HepG2 (cell line): ENCODE measurements around the gene ABCB6. TPM values are rescaled to one million over a fixed set of nuclear protein-coding genes. Genes with fewer than 3 reads are reported as not detected.
A peak's percentile ranks its signal among the peaks of the same experiment; 100 is the strongest.

Experiments used
- CCDC6 ChIP-seq: sonication (generic); formaldehyde crosslinking; IDR thresholded peaks from 2 replicates; pipeline ENCODE4 v1.8.1; 2022; ENCODE audit warnings: mild to moderate bottlenecking, missing genetic modification reagents, moderate library complexity
- ETV6 ChIP-seq: sonication (generic); formaldehyde crosslinking; conservative IDR thresholded peaks from 2 replicates; pipeline ENCODE4 v1.4.0; 2020; ENCODE audit warnings: missing genetic modification reagents
- HNRNPH1 ChIP-seq: fragments of 200-400 bp; formaldehyde crosslinking; optimal IDR thresholded peaks from 2 replicates; pipeline ENCODE3; 2017; ENCODE audit warnings: mild to moderate bottlenecking, low read depth, low read length
- KMT2A ChIP-seq: sonication (generic); formaldehyde crosslinking; IDR thresholded peaks from 2 replicates; pipeline ENCODE4 v1.4.0; 2020; ENCODE audit warnings: missing genetic modification reagents
- MIER3 ChIP-seq: IDR thresholded peaks from 2 replicates; pipeline ENCODE4 v1.6.1; 2016; ENCODE audit warnings: missing compliant biosample characterization, borderline replicate concordance
- MTA3 ChIP-seq: sonication (generic); formaldehyde crosslinking; IDR thresholded peaks from 2 replicates; pipeline ENCODE4 v1.4.0; 2020; ENCODE audit warnings: missing genetic modification reagents
- PAX8 ChIP-seq: sonication (generic); formaldehyde crosslinking; IDR thresholded peaks from 2 replicates; pipeline ENCODE4 v1.8.0; 2022; ENCODE audit warnings: mild to moderate bottlenecking, missing genetic modification reagents, borderline replicate concordance
- RARG ChIP-seq: sonication (generic); formaldehyde crosslinking; IDR thresholded peaks from 2 replicates; pipeline ENCODE4 v1.4.0; 2020; ENCODE audit warnings: low read depth, mild to moderate bottlenecking, missing genetic modification reagents
- SMAD1 ChIP-seq: sonication (generic); formaldehyde crosslinking; IDR thresholded peaks from 2 replicates; pipeline ENCODE4 v1.4.0; 2020; ENCODE audit warnings: missing genetic modification reagents, low read depth, mild to moderate bottlenecking, borderline replicate concordance
- STAG1 ChIP-seq: sonication (generic); formaldehyde crosslinking; IDR thresholded peaks from 2 replicates; pipeline ENCODE4 v1.4.0; 2020; ENCODE audit warnings: missing genetic modification reagents
- ZBTB1 ChIP-seq: sonication (generic); formaldehyde crosslinking; IDR thresholded peaks from 2 replicates; pipeline ENCODE4 v1.4.0; 2020; ENCODE audit warnings: missing genetic modification reagents, borderline replicate concordance
- ZNF530 ChIP-seq: sonication (generic); formaldehyde crosslinking; IDR thresholded peaks from 2 replicates; pipeline ENCODE4 v1.5.0; 2020; ENCODE audit warnings: low read depth, mild to moderate bottlenecking, missing genetic modification reagents
- ZNF703 ChIP-seq: sonication (generic); formaldehyde crosslinking; IDR thresholded peaks from 2 replicates; pipeline ENCODE4 v1.5.1; 2020; ENCODE audit warnings: missing genetic modification reagents, mild to moderate bottlenecking, moderate library complexity, borderline replicate concordance
- ZNF720 ChIP-seq: sonication (generic); formaldehyde crosslinking; IDR thresholded peaks from 2 replicates; pipeline ENCODE4 v1.4.0; 2020; ENCODE audit warnings: missing genetic modification reagents
- ZNF737 ChIP-seq: sonication (generic); formaldehyde crosslinking; IDR thresholded peaks from 2 replicates; pipeline ENCODE4 v1.5.0; 2020; ENCODE audit warnings: missing genetic modification reagents, mild to moderate bottlenecking, borderline replicate concordance
- ZNF75D ChIP-seq: sonication (generic); formaldehyde crosslinking; IDR thresholded peaks from 2 replicates; pipeline ENCODE4 v1.8.1; 2023; ENCODE audit warnings: missing genetic modification reagents, mild to moderate bottlenecking, borderline replicate concordance
- ZNF780A ChIP-seq: sonication (generic); formaldehyde crosslinking; IDR thresholded peaks from 2 replicates; pipeline ENCODE4 v1.8.0; 2022; ENCODE audit warnings: mild to moderate bottlenecking, missing genetic modification reagents, moderate library complexity
- ZNF792 ChIP-seq: IDR thresholded peaks from 2 replicates; pipeline ENCODE4 v1.6.1; 2016
- polyA plus RNA-seq, 8 experiments: library from polyadenylated mRNA; depleted of rRNA in 3 of 8; stranded (reverse) in 7 of 8; unstranded in 1 of 8; fragments of >200 nt; fragmentation: Illumina TruSeq in 4 of 8; extraction: Trizol in 4 of 8; gene quantifications; 2 replicates each; pipeline versions ENCODE4 v1.2.1 to v1.2.3, GENCODE V29; 2011 to 2016; ENCODE audit warnings: low read depth in 4 of 8, missing spikeins in 1 of 8, mixed read lengths in 1 of 8; ENCODE audit not compliant: insufficient read depth in 1 of 8
- total RNA-seq, 5 experiments: library from RNA; depleted of rRNA; stranded (reverse); fragments of >200 nt; fragmentation: Illumina TruSeq; extraction: Trizol; gene quantifications; 2 replicates each; pipeline ENCODE4 v1.2.3, GENCODE V29; 2016; ENCODE audit warnings: low read depth in 1 of 5
- TF ChIP-seq, protein P1 (sequence below): sonication (generic); formaldehyde crosslinking; IDR thresholded peaks from 2 replicates; pipeline ENCODE4 v1.4.0; 2020; ENCODE audit warnings: missing genetic modification reagents
- TF ChIP-seq, protein P2 (sequence below): sonication (generic); formaldehyde crosslinking; IDR thresholded peaks from 2 replicates; pipeline ENCODE4 v1.5.0; 2020; ENCODE audit warnings: mild to moderate bottlenecking, low read depth, missing genetic modification reagents, borderline replicate concordance
- TF ChIP-seq, protein P3 (sequence below): conservative IDR thresholded peaks from 2 replicates; pipeline ENCODE4 v1.6.1; 2018; ENCODE audit warnings: missing genetic modification reagents
- TF ChIP-seq, protein P4 (sequence below): sonication (generic); formaldehyde crosslinking; IDR thresholded peaks from 2 replicates; pipeline ENCODE4 v1.5.0; 2020; ENCODE audit warnings: mild to moderate bottlenecking, missing genetic modification reagents
- TF ChIP-seq, protein P5 (sequence below): sonication (generic); formaldehyde crosslinking; IDR thresholded peaks from 2 replicates; pipeline ENCODE4 v1.4.0; 2020; ENCODE audit warnings: missing genetic modification reagents

The ABCB6 gene
- total and polyA plus RNA-seq, 2 of the 13 experiments (the other 11 are each of a cell fraction or from before 2014, with no cell fraction given) = 91.1 to 137 TPM

DNA sequence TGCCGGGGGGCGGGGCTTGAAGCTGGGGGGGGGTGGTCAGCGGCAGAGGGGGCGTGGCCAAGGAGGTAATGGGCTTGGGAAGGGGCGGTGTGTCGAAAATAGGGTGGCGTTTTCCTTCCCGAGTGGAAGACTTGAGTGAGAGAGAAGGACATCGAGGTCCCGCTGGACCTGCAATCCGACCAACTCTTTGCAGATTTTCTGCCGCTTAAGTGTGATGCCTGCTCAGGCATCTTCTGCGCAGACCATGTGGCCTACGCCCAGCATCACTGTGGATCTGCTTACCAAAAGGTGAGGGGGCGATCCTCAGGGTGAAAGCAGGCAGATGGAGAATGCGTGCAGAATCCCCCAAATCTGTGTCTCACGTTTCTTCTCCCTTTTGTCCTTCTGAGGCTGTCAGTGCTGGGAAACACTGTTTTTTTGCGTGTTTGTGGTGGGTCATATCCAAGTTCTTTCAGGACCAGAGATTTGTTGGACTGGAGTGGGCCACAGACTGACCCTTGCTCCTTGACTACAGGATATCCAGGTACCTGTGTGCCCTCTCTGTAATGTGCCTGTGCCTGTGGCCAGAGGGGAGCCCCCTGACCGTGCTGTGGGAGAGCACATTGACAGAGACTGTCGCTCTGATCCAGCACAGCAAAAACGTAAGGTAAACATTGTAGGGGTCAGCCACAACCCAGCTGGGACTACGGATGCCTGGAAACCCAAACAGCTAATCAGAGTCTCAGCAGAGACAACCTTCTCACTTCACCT lies 11.4 kb downstream of the ABCB6 start (continued):
- no peak for TF ChIP-seq ZNF780A (CRISPR knock-in tag)
- TF ChIP-seq SMAD1 = no peak
- TF ChIP-seq, protein P1, sequence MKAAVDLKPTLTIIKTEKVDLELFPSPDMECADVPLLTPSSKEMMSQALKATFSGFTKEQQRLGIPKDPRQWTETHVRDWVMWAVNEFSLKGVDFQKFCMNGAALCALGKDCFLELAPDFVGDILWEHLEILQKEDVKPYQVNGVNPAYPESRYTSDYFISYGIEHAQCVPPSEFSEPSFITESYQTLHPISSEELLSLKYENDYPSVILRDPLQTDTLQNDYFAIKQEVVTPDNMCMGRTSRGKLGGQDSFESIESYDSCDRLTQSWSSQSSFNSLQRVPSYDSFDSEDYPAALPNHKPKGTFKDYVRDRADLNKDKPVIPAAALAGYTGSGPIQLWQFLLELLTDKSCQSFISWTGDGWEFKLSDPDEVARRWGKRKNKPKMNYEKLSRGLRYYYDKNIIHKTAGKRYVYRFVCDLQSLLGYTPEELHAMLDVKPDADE (CRISPR knock-in tag) = no peak
- TF ChIP-seq ZNF703 (CRISPR knock-in tag) = no peak
- TF ChIP-seq STAG1 (CRISPR knock-in tag) = no peak
- TF ChIP-seq ETV6 (CRISPR knock-in tag) = no peak
- TF ChIP-seq RARG (CRISPR knock-in tag) = no peak
- TF ChIP-seq MTA3 (CRISPR knock-in tag) = no peak
- TF ChIP-seq MIER3 = no peak; the same call in 1 of the 2 replicates
- no peak for TF ChIP-seq ZNF737 (CRISPR knock-in tag)
- TF ChIP-seq KMT2A (CRISPR knock-in tag) = no peak
- no peak for TF ChIP-seq ZNF75D (CRISPR knock-in tag)
- no peak for TF ChIP-seq PAX8 (CRISPR knock-in tag)
- TF ChIP-seq, protein P2, sequence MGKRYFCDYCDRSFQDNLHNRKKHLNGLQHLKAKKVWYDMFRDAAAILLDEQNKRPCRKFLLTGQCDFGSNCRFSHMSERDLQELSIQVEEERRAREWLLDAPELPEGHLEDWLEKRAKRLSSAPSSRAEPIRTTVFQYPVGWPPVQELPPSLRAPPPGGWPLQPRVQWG (CRISPR knock-in tag) = no peak
- TF ChIP-seq, protein P3, sequence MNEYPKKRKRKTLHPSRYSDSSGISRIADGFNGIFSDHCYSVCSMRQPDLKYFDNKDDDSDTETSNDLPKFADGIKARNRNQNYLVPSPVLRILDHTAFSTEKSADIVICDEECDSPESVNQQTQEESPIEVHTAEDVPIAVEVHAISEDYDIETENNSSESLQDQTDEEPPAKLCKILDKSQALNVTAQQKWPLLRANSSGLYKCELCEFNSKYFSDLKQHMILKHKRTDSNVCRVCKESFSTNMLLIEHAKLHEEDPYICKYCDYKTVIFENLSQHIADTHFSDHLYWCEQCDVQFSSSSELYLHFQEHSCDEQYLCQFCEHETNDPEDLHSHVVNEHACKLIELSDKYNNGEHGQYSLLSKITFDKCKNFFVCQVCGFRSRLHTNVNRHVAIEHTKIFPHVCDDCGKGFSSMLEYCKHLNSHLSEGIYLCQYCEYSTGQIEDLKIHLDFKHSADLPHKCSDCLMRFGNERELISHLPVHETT (CRISPR knock-in tag) = peak; percentile 46; the same call in 1 of the 2 replicates
- TF ChIP-seq ZBTB1 = 0 out of 2 replicates have a peak, but pooled peaks have one; percentile 74
- TF ChIP-seq CCDC6 = no peak
- no peak for TF ChIP-seq ZNF792 (CRISPR knock-in tag)
- no peak for TF ChIP-seq ZNF530 (CRISPR knock-in tag)
- no peak for TF ChIP-seq ZNF720 (CRISPR knock-in tag)
- TF ChIP-seq, protein P4, sequence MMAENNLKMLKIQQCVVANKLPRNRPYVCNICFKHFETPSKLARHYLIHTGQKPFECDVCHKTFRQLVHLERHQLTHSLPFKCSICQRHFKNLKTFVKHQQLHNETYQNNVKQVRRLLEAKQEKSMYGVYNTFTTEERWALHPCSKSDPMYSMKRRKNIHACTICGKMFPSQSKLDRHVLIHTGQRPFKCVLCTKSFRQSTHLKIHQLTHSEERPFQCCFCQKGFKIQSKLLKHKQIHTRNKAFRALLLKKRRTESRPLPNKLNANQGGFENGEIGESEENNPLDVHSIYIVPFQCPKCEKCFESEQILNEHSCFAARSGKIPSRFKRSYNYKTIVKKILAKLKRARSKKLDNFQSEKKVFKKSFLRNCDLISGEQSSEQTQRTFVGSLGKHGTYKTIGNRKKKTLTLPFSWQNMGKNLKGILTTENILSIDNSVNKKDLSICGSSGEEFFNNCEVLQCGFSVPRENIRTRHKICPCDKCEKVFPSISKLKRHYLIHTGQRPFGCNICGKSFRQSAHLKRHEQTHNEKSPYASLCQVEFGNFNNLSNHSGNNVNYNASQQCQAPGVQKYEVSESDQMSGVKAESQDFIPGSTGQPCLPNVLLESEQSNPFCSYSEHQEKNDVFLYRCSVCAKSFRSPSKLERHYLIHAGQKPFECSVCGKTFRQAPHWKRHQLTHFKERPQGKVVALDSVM (CRISPR knock-in tag) = no peak
- TF ChIP-seq, protein P5, sequence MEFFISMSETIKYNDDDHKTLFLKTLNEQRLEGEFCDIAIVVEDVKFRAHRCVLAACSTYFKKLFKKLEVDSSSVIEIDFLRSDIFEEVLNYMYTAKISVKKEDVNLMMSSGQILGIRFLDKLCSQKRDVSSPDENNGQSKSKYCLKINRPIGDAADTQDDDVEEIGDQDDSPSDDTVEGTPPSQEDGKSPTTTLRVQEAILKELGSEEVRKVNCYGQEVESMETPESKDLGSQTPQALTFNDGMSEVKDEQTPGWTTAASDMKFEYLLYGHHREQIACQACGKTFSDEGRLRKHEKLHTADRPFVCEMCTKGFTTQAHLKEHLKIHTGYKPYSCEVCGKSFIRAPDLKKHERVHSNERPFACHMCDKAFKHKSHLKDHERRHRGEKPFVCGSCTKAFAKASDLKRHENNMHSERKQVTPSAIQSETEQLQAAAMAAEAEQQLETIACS = no peak
- no peak for TF ChIP-seq HNRNPH1
